Skeletal muscle tissue (tissue), 4 donors: Measurements from ENCODE around the gene GFAP. TPM values are rescaled to one million over a fixed set of nuclear protein-coding genes. Genes with fewer than 3 reads are reported as not detected.

Experiments
- H3K27ac ChIP-seq: one replicate; pipeline ENCODE4 v1.7.0; 2013; ENCODE audit warnings: mild to moderate bottlenecking, low read depth, low read length, inconsistent platforms
- H3K27me3 ChIP-seq, 3 donors: one replicate each; pipeline ENCODE4 v1.7.0; 2013; ENCODE audit warnings: low read length in 3 of 3; ENCODE audit not compliant: control insufficient read depth in 3 of 3, insufficient read depth in 3 of 3
- H3K36me3 ChIP-seq, 3 donors: one replicate each; pipeline ENCODE4 v1.7.0; 2013; ENCODE audit warnings: low read length in 3 of 3; ENCODE audit not compliant: control insufficient read depth in 3 of 3, insufficient read depth in 3 of 3
- H3K4me1 ChIP-seq, 3 donors: one replicate each; pipeline ENCODE4 v1.7.0; 2013; ENCODE audit warnings: low read length in 3 of 3, mild to moderate bottlenecking in 3 of 3; ENCODE audit not compliant: control insufficient read depth in 3 of 3, insufficient read depth in 3 of 3
- H3K4me3 ChIP-seq, 3 donors: one replicate each; pipeline ENCODE4 v1.7.0; 2013; ENCODE audit warnings: low read length in 3 of 3
- H3K9ac ChIP-seq, 3 donors: one replicate each; pipeline ENCODE4 v1.7.0; 2013; ENCODE audit warnings: low read length in 3 of 3, mild to moderate bottlenecking in 3 of 3, moderate library complexity in 2 of 3, low read depth in 1 of 3
- H3K9me3 ChIP-seq, 3 donors: one replicate each; pipeline ENCODE4 v1.7.0; 2013; ENCODE audit warnings: low read length in 3 of 3; ENCODE audit not compliant: control insufficient read depth in 3 of 3
- total RNA-seq: library from RNA; depleted of rRNA; stranded (reverse); fragments of >200 nt; gene quantifications from one replicate; pipeline ENCODE4 v1.2.3, GENCODE V29; 2014
- donor health status: Osteomylitis.

Gene GFAP
- total RNA-seq, 1 donor from 2014 or later, result 2.1 TPM

GRCh38 chr17:44902135-44902760, 13.1 kb downstream of the GFAP start:
- peaks cover 11 to 24% (median 12%) of the 10 kb centered on the region in 3 donors for H3K4me1 ChIP-seq
- no peak overlapping the region for H3K4me3 ChIP-seq
- no peak overlapping the region for H3K9ac ChIP-seq
- H3K36me3 ChIP-seq, result peaks cover 0 to 2% (median 0%) of the 10 kb centered on the region in 3 donors
- H3K9me3 ChIP-seq, result no peaks in the 10 kb centered on the region
- no peaks in the 10 kb centered on the region for H3K27me3 ChIP-seq
- H3K27ac ChIP-seq, result no peak overlapping the region

- no peak overlapping the region for H3K27ac ChIP-seq
- no peak overlapping the region for H3K9ac ChIP-seq
- peaks cover 0 to 2% (median 0%) of the 10 kb centered on the region in 3 donors for H3K36me3 ChIP-seq
- H3K4me1 ChIP-seq, result peaks cover 11 to 23% (median 12%) of the 10 kb centered on the region in 3 donors
- H3K4me3 ChIP-seq, result no peak overlapping the region
- no peaks in the 10 kb centered on the region for H3K9me3 ChIP-seq
- no peaks in the 10 kb centered on the region for H3K27me3 ChIP-seq
Observed at GRCh38 chr17:44901411-44901921, 13.8 kb downstream of the GFAP start.

GRCh38 chr17:44900894-44901293, 14.4 kb downstream of the GFAP start:
- Histone ChIP-seq H3K4me3 (no peak overlapping the region), H3K27me3 (no peaks in the 10 kb centered on the region), H3K36me3 (peaks cover under 1 to 2% (median under 1%) of the 10 kb centered on the region in 3 donors), H3K4me1 (peaks cover 11 to 17% (median 12%) of the 10 kb centered on the region in 3 donors), H3K27ac (no peak overlapping the region), H3K9me3 (no peaks in the 10 kb centered on the region), H3K9ac (no peak overlapping the region)

- H3K27me3 ChIP-seq, result no peaks in the 10 kb centered on the region
- H3K4me1 ChIP-seq, result peaks cover 11 to 17% (median 12%) of the 10 kb centered on the region in 3 donors
- no peaks in the 10 kb centered on the region for H3K9me3 ChIP-seq
- peaks cover 2 to 8% (median 4%) of the 10 kb centered on the region in 3 donors for H3K36me3 ChIP-seq
- peak within 1 kb of the TSS; percentile 98 for H3K27ac ChIP-seq
- H3K9ac ChIP-seq, result peak within 1 kb of the TSS; percentile 95 to 97 (median 97)
- peak within 1 kb of the TSS; percentile 98 to 99 (median 98) for H3K4me3 ChIP-seq
Observed at GRCh38 chr17:44899074-44899782, 16.1 kb downstream of the GFAP start, which contains the start of gene EFTUD2. Gene EFTUD2, minus strand, starts transcription at chr17:44899445. Its CDS starts 4,924 bp downstream, at chr17:44894521.

GRCh38 chr17:44898768-44899073, 16.6 kb downstream of the GFAP start:
- peaks cover 11 to 17% (median 12%) of the 10 kb centered on the region in 3 donors for H3K4me1 ChIP-seq
- H3K4me3 ChIP-seq, result peak overlapping the region; percentile 98 to 99 (median 98)
- H3K36me3 ChIP-seq, result peaks cover 2 to 10% (median 4%) of the 10 kb centered on the region in 3 donors
- peak overlapping the region; percentile 98 for H3K27ac ChIP-seq
- no peaks in the 10 kb centered on the region for H3K9me3 ChIP-seq
- no peaks in the 10 kb centered on the region for H3K27me3 ChIP-seq
- H3K9ac ChIP-seq, result peak overlapping the region; percentile 95 to 97 (median 97)

- no peak overlapping the region for H3K4me3 ChIP-seq
- H3K27me3 ChIP-seq, result no peaks in the 10 kb centered on the region
- H3K9me3 ChIP-seq, result no peaks in the 10 kb centered on the region
- H3K9ac ChIP-seq, result no peak overlapping the region
- H3K4me1 ChIP-seq, result peaks cover 5 to 12% (median 5%) of the 10 kb centered on the region in 3 donors
- H3K36me3 ChIP-seq, result peaks cover 5 to 27% (median 13%) of the 10 kb centered on the region in 3 donors
- no peak overlapping the region for H3K27ac ChIP-seq
Observed at GRCh38 chr17:44894642-44895041, 20.7 kb downstream of the GFAP start.

- H3K9me3 ChIP-seq, result no peaks in the 10 kb centered on the region
- H3K27ac ChIP-seq, result no peak overlapping the region
- peaks cover 0 to under 1% (median 0%) of the 10 kb centered on the region in 3 donors for H3K4me1 ChIP-seq
- H3K36me3 ChIP-seq, result peaks cover 3 to 33% (median 19%) of the 10 kb centered on the region in 3 donors
- no peak overlapping the region for H3K9ac ChIP-seq
- no peaks in the 10 kb centered on the region for H3K27me3 ChIP-seq
- H3K4me3 ChIP-seq, result no peak overlapping the region
Observed at GRCh38 chr17:44892250-44892649, 23.1 kb downstream of the GFAP start.

- Histone ChIP-seq H3K36me3 (peaks cover 13 to 49% (median 35%) of the 10 kb centered on the region in 3 donors), H3K4me1 (peaks cover 0 to 6% (median 0%) of the 10 kb centered on the region in 3 donors), H3K4me3 (no peak overlapping the region), H3K9ac (no peak overlapping the region), H3K27me3 (no peaks in the 10 kb centered on the region), H3K27ac (no peak overlapping the region), H3K9me3 (no peaks in the 10 kb centered on the region)
Observed at GRCh38 chr17:44889003-44889402, 26.3 kb downstream of the GFAP start.

- Histone ChIP-seq H3K27ac (no peak overlapping the region), H3K4me3 (no peak overlapping the region), H3K36me3 (peaks cover 18 to 51% (median 39%) of the 10 kb centered on the region in 3 donors), H3K27me3 (no peaks in the 10 kb centered on the region), H3K9me3 (no peaks in the 10 kb centered on the region), H3K9ac (peak overlapping the region in 1 of 3 donors; percentile 16), H3K4me1 (peaks cover 0 to 6% (median 0%) of the 10 kb centered on the region in 3 donors)
Observed at GRCh38 chr17:44887971-44888954, 27.0 kb downstream of the GFAP start.
